ENCODE data around the gene TBC1D8.

The TBC1D8 gene

GRCh38 chr2:101125374-101125773 lies 25.8 kb downstream of the TBC1D8 start:
- no peak overlapping the region for H3K4me3 ChIP-seq (ENCODE audit: low read depth, low read length)
- TF ChIP-seq, protein P1, sequence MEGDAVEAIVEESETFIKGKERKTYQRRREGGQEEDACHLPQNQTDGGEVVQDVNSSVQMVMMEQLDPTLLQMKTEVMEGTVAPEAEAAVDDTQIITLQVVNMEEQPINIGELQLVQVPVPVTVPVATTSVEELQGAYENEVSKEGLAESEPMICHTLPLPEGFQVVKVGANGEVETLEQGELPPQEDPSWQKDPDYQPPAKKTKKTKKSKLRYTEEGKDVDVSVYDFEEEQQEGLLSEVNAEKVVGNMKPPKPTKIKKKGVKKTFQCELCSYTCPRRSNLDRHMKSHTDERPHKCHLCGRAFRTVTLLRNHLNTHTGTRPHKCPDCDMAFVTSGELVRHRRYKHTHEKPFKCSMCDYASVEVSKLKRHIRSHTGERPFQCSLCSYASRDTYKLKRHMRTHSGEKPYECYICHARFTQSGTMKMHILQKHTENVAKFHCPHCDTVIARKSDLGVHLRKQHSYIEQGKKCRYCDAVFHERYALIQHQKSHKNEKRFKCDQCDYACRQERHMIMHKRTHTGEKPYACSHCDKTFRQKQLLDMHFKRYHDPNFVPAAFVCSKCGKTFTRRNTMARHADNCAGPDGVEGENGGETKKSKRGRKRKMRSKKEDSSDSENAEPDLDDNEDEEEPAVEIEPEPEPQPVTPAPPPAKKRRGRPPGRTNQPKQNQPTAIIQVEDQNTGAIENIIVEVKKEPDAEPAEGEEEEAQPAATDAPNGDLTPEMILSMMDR (IDR thresholded peaks at IDR 0.05; ENCODE audit: borderline replicate concordance, insufficient read depth, low read depth, low read length), result no peak

GRCh38 chr2:101124643-101125366 lies 26.4 kb downstream of the TBC1D8 start:
- TF ChIP-seq, protein P1 (IDR thresholded peaks at IDR 0.05; ENCODE audit: borderline replicate concordance, insufficient read depth, low read depth, low read length), result no peak

DNA sequence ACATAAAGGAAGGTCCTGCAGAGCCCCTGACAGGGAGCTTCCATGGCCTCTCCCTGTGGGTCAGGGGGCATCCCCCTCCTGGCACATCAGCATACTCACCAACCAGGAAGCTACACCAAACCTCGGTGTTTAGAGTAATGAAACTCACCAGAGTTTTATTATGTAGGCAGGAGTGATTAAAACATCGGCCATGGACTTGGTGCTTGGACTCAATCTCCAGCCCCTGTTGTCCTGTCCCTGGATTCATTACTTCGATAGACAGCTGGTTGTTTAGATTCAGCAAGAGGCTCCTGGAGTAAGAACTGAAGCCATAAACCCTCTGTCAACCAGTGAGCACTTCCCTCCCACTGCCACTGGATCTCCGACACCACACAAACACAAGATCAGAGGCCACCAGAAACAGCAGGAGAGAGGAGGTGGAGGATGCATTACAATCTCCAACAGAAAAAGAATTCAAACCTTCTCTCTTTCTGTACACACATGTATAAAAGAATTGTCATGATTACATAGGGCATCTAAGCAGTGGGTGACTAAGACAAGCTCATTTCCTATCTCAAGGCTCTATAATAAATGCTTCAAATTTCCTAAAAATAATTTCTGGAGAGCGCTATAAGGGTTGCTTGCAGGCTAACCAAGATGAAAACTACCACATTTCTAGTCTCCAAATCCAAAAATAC lies 27.2 kb downstream of the TBC1D8 start:
- H3K4me3 ChIP-seq (ENCODE audit: low read depth, low read length), result no peak overlapping the region
- TF ChIP-seq, protein P1 (IDR thresholded peaks at IDR 0.05; ENCODE audit: borderline replicate concordance, insufficient read depth, low read depth, low read length), result no peak

More at GRCh38 chr2:101124643-101125366, 26.4 kb downstream of the TBC1D8 start:
- H3K4me3 ChIP-seq (ENCODE audit: low read depth, low read length), result no peak overlapping the region

- H3K4me3 ChIP-seq (ENCODE audit: low read depth, low read length), result no peak overlapping the region
- TF ChIP-seq, protein P1 (IDR thresholded peaks at IDR 0.05; ENCODE audit: borderline replicate concordance, insufficient read depth, low read depth, low read length), result no peak
Observed at GRCh38 chr2:101121174-101121573, 30.0 kb downstream of the TBC1D8 start.

GRCh38 chr2:101120124-101120996 lies 30.8 kb downstream of the TBC1D8 start:
- TF ChIP-seq, protein P1 (IDR thresholded peaks at IDR 0.05; ENCODE audit: borderline replicate concordance, insufficient read depth, low read depth, low read length), result no peak
- H3K4me3 ChIP-seq (ENCODE audit: low read depth, low read length), result no peak overlapping the region

- TF ChIP-seq, protein P1 (IDR thresholded peaks at IDR 0.05; ENCODE audit: borderline replicate concordance, insufficient read depth, low read depth, low read length), result no peak
- H3K4me3 ChIP-seq (ENCODE audit: low read depth, low read length), result no peak overlapping the region
Observed at GRCh38 chr2:101119431-101119830, 31.8 kb downstream of the TBC1D8 start.
